Panc1 (cell line): ENCODE measurements around the gene PITPNB. TPM values are rescaled to one million over a fixed set of nuclear protein-coding genes. Genes with fewer than 3 reads are reported as not detected.

Source experiments
- ATAC-seq: fragments of 200-7000 bp; cut with Tn5 transposase; 2 replicates; pipeline ENCODE4 v1.9.1; 2020; ENCODE audit warnings: mild to moderate bottlenecking, moderate library complexity
- BruUV-seq: library from RNA; stranded (reverse); fragments of 400-500 nt; replicated peaks from 2 replicates; lab custom pipeline; 2021; lab: Mats Ljungman, UMichigan
- CTCF ChIA-PET: fragments of 300-600 bp; sonication (Branson Sonifier 250); formaldehyde crosslinking; loops from one replicate; lab custom pipeline; 2022; ENCODE audit warnings: antibody characterized with exemption; lab: Charles Lee
- POLR2A ChIA-PET: fragments of 300-600 bp; sonication (Branson Sonifier 250); formaldehyde crosslinking; loops from one replicate; lab custom pipeline; 2022; ENCODE audit warnings: antibody characterized with exemption; lab: Charles Lee
- DNase-seq: peaks from one replicate; pipeline ENCODE4 v3.0.0-alpha.2; 2010; ENCODE audit warnings: low read depth, low spot score
- H3K27ac ChIP-seq: 2 replicates; pipeline ENCODE4 v1.5.1; 2011; ENCODE audit warnings: mild to moderate bottlenecking, low read length, inconsistent platforms
- H3K27me3 ChIP-seq: fragments of 200-500 bp; sonication (Bioruptor generic); 2 replicates; pipeline ENCODE4 v1.6.0; 2014; ENCODE audit warnings: low read length, inconsistent platforms; ENCODE audit not compliant: control insufficient read depth, insufficient read depth
- H3K36me3 ChIP-seq: fragments of 200-500 bp; sonication (Bioruptor generic); 2 replicates; pipeline ENCODE4 v1.5.1; 2014; ENCODE audit warnings: inconsistent platforms, mild to moderate bottlenecking, low read length, moderate library complexity; ENCODE audit not compliant: control insufficient read depth, insufficient read depth
- H3K4me1 ChIP-seq: 2 replicates; pipeline ENCODE4 v1.5.1; 2011; ENCODE audit warnings: inconsistent platforms, mild to moderate bottlenecking, low read length, moderate library complexity; ENCODE audit not compliant: control insufficient read depth, insufficient read depth
- H3K4me3 ChIP-seq, 2 experiments: 2 replicates each; pipeline ENCODE4 v1.5.1; 2011 to 2012; ENCODE audit warnings: low read depth in 2 of 2, low read length in 2 of 2, mild to moderate bottlenecking in 2 of 2, inconsistent platforms in 1 of 2, moderate library complexity in 1 of 2
- H3K9me3 ChIP-seq: fragments of 200-500 bp; sonication (Bioruptor generic); 2 replicates; pipeline ENCODE4 v1.5.1; 2014; ENCODE audit warnings: low read depth, mild to moderate bottlenecking, inconsistent platforms, low read length, moderate library complexity; ENCODE audit not compliant: control insufficient read depth, insufficient read depth
- CTCF ChIP-seq: fragments of 450-650 bp; IDR thresholded peaks from 2 replicates; pipeline ENCODE4 v1.5.1; 2017; ENCODE audit warnings: mild to moderate bottlenecking
- POLR2AphosphoS5 ChIP-seq: IDR thresholded peaks from 2 replicates; pipeline ENCODE4 v1.6.1; 2012; ENCODE audit warnings: mild to moderate bottlenecking, low read depth, low read length, moderate library complexity
- REST ChIP-seq, 2 experiments: IDR thresholded peaks; 2 replicates each; pipeline ENCODE4 v1.6.1; 2011 to 2012; ENCODE audit warnings: low read depth in 2 of 2, control low read depth in 1 of 2, low read length in 1 of 2, mild to moderate bottlenecking in 1 of 2, moderate library complexity in 1 of 2; ENCODE audit not compliant: insufficient read depth in 1 of 2
- SIN3A ChIP-seq: IDR thresholded peaks from 2 replicates; pipeline ENCODE4 v1.6.1; 2012; ENCODE audit warnings: low read depth, mild to moderate bottlenecking, low read length, moderate library complexity, borderline replicate concordance; ENCODE audit not compliant: insufficient read depth
- TCF7L2 ChIP-seq: IDR thresholded peaks from 2 replicates; pipeline ENCODE4 v1.6.1; 2011; ENCODE audit warnings: mild to moderate bottlenecking, low read depth, low read length, inconsistent platforms
- in situ Hi-C: cut with HindIII; loops from 2 replicates; pipeline ENCODE4 v1.10.0; 2016; ENCODE audit warnings: low sequenced_read_pairs, low pct_unique_long_range_greater_than_20kb
- intact Hi-C: fragments of 100-400 bp; cut with micrococcal nuclease; formaldehyde crosslinking; loops from one replicate; pipeline ENCODE4 v1.10.0; 2022; ENCODE audit not compliant: unreplicated experiment
- total RNA-seq: library from RNA; stranded (reverse); gene quantifications from one replicate; pipeline ENCODE4 v1.2.1, GENCODE V29; 2021; ENCODE audit not compliant: unreplicated experiment

Gene PITPNB
- total RNA-seq, 1 experiment from 2014 or later = 67.0 TPM

GRCh38 chr22:27845644-27846043 is 73.4 kb downstream of the PITPNB start:
- no peak for TF ChIP-seq TCF7L2
- TF ChIP-seq CTCF = no peak
- TF ChIP-seq REST (IDR thresholded peaks at IDR 0.05; ENCODE audit: insufficient read depth in 1 of 2, low read depth in 2 of 2, low read length in 1 of 2) = no peak
- no peak for TF ChIP-seq SIN3A
- TF ChIP-seq POLR2AphosphoS5 = no peak
- no peaks in the 10 kb centered on the region for H3K9me3 ChIP-seq
- CTCF ChIA-PET = no interaction called here
- DNase-seq (no peak), ATAC-seq (no peak)
- no peaks in the 10 kb centered on the region for H3K4me1 ChIP-seq
- BruUV-seq = no TSS peak
- H3K4me3 ChIP-seq = no peak overlapping the region
- H3K36me3 ChIP-seq = peaks cover 4% of the 10 kb centered on the region; the same call in 1 of the 2 replicates
- intact Hi-C loops = no loop called here
- POLR2A ChIA-PET = no interaction called here
- H3K27ac ChIP-seq = no peak overlapping the region
- in situ Hi-C loops = no loop called here
- H3K27me3 ChIP-seq = no peaks in the 10 kb centered on the region

GRCh38 chr22:27844656-27845591 is 74.1 kb downstream of the PITPNB start:
- H3K27me3 ChIP-seq = no peaks in the 10 kb centered on the region
- no peaks in the 10 kb centered on the region for H3K4me1 ChIP-seq
- in situ Hi-C loops = no loop called here

More at GRCh38 chr22:27844656-27845591, 74.1 kb downstream of the PITPNB start:
- DNase-seq = no peak
- ChIA-PET POLR2A (no interaction called here), CTCF (no interaction called here)
- no peak for ATAC-seq
- no TSS peak for BruUV-seq
- H3K4me3 ChIP-seq = no peak overlapping the region
- TF ChIP-seq POLR2AphosphoS5 (no peak), TCF7L2 (no peak), SIN3A (no peak), REST (IDR thresholded peaks at IDR 0.05; ENCODE audit: insufficient read depth in 1 of 2, low read depth in 2 of 2, low read length in 1 of 2) (no peak), CTCF (no peak)
- H3K9me3 ChIP-seq = no peaks in the 10 kb centered on the region
- intact Hi-C loops = no loop called here
- H3K36me3 ChIP-seq = no peaks in the 10 kb centered on the region
- no peak overlapping the region for H3K27ac ChIP-seq
